Neuronal stem cell (in vitro differentiated cells): ENCODE measurements around the gene EML4.

Experiments
- DNase-seq: peaks from one replicate; pipeline ENCODE4 v3.0.0-alpha.2; 2013; ENCODE audit warnings: low spot score
- H2AFZ ChIP-seq: one replicate; pipeline ENCODE4 v1.6.1; 2013; ENCODE audit warnings: mild to moderate bottlenecking, low read length, inconsistent platforms
- H2AK5ac ChIP-seq: 2 replicates; pipeline ENCODE4 v1.6.1; 2013; ENCODE audit warnings: low read depth, mild to moderate bottlenecking, inconsistent platforms, low read length, moderate library complexity, mixed read lengths
- H2BK120ac ChIP-seq: 2 replicates; pipeline ENCODE4 v1.6.1; 2013; ENCODE audit warnings: low read depth, mild to moderate bottlenecking, inconsistent platforms, low read length, moderate library complexity, mixed read lengths
- H2BK12ac ChIP-seq: one replicate; pipeline ENCODE4 v1.6.1; 2013; ENCODE audit warnings: low read length, inconsistent platforms
- H2BK15ac ChIP-seq: 2 replicates; pipeline ENCODE4 v1.6.1; 2013; ENCODE audit warnings: mild to moderate bottlenecking, low read length, inconsistent platforms, mixed read lengths
- H2BK5ac ChIP-seq: one replicate; pipeline ENCODE4 v1.6.1; 2013; ENCODE audit warnings: inconsistent platforms, mild to moderate bottlenecking, low read length, moderate library complexity
- H3K14ac ChIP-seq: one replicate; pipeline ENCODE4 v1.6.1; 2013; ENCODE audit warnings: low read length, inconsistent platforms
- H3K18ac ChIP-seq: 2 replicates; pipeline ENCODE4 v1.6.1; 2013; ENCODE audit warnings: low read length, inconsistent platforms
- H3K23ac ChIP-seq: 2 replicates; pipeline ENCODE4 v1.6.1; 2013; ENCODE audit warnings: low read depth, mild to moderate bottlenecking, mixed read lengths, low read length, inconsistent platforms; ENCODE audit not compliant: poor library complexity
- H3K27ac ChIP-seq: replicated peaks from 3 replicates; pipeline ENCODE4 v1.5.1; 2013; ENCODE audit warnings: low read length, inconsistent platforms
- H3K27me3 ChIP-seq, 3 experiments: 2 replicates each; pipeline ENCODE4 v1.6.1; 2013; ENCODE audit warnings: low read length in 3 of 3, mild to moderate bottlenecking in 2 of 3, inconsistent platforms in 1 of 3, low read depth in 1 of 3, mixed read lengths in 1 of 3, moderate library complexity in 1 of 3; ENCODE audit not compliant: control insufficient read depth in 3 of 3, insufficient read depth in 3 of 3
- H3K36me3 ChIP-seq, 2 donors: replicated peaks in 1 of 2; 2 replicates each; pipeline ENCODE4 v1.6.1; 2013; ENCODE audit warnings: low read length in 2 of 2; ENCODE audit not compliant: control insufficient read depth in 2 of 2, insufficient read depth in 2 of 2
- H3K4ac ChIP-seq: 2 replicates; pipeline ENCODE4 v1.6.1; 2013; ENCODE audit warnings: inconsistent platforms, mild to moderate bottlenecking, low read length, moderate library complexity
- H3K4me1 ChIP-seq, 2 donors: 1 replicate in 1 of 2; 2 replicates in 1 of 2; pipeline ENCODE4 v1.6.1; 2013; ENCODE audit warnings: low read length in 2 of 2, low read depth in 1 of 2; ENCODE audit not compliant: control insufficient read depth in 2 of 2, insufficient read depth in 1 of 2
- H3K4me2 ChIP-seq: one replicate; pipeline ENCODE4 v1.6.1; 2013; ENCODE audit warnings: mild to moderate bottlenecking, low read length, inconsistent platforms; ENCODE audit not compliant: insufficient read depth, poor library complexity, severe bottlenecking
- H3K4me3 ChIP-seq, 2 donors: 2 replicates each; pipeline ENCODE4 v1.5.1; 2013; ENCODE audit warnings: low read length in 2 of 2, mild to moderate bottlenecking in 2 of 2, inconsistent platforms in 1 of 2, moderate library complexity in 1 of 2
- H3K79me1 ChIP-seq: one replicate; pipeline ENCODE4 v1.6.1; 2013; ENCODE audit warnings: low read depth, mild to moderate bottlenecking, inconsistent platforms, low read length, moderate library complexity
- H3K9ac ChIP-seq: one replicate; pipeline ENCODE4 v1.6.1; 2013; ENCODE audit warnings: mild to moderate bottlenecking, low read depth, low read length, inconsistent platforms; ENCODE audit not compliant: poor library complexity
- H3K9me3 ChIP-seq, 2 donors: replicated peaks in 1 of 2; 2 replicates each; pipeline versions ENCODE3 to v1.6.1; 2013; ENCODE audit warnings: low read length in 2 of 2, mild to moderate bottlenecking in 2 of 2, inconsistent platforms in 1 of 2, low read depth in 1 of 2, mixed read lengths in 1 of 2, moderate library complexity in 1 of 2; ENCODE audit not compliant: control insufficient read depth in 2 of 2, insufficient read depth in 1 of 2
- H4K8ac ChIP-seq: one replicate; pipeline ENCODE4 v1.6.1; 2013; ENCODE audit warnings: low read depth, mild to moderate bottlenecking, inconsistent platforms, low read length, moderate library complexity
- H4K91ac ChIP-seq: one replicate; pipeline ENCODE4 v1.6.1; 2013; ENCODE audit warnings: low read length, low read depth, mild to moderate bottlenecking, inconsistent platforms; ENCODE audit not compliant: poor library complexity
- WGBS, 2 donors: extraction: QIAGEN DNeasy Blood & Tissue Kit; methylation state at CpG; one replicate each; pipeline ENCODE4 v1.1.7; 2013; ENCODE audit warnings: missing lambda C conversion rate in 2 of 2, mixed read lengths in 1 of 2; ENCODE audit not compliant: insufficient read length in 2 of 2, insufficient replicate concordance in 1 of 2; ENCODE audit errors: extremely low coverage in 2 of 2; 5-methylcytosine and 5-hydroxymethylcytosine counted together

The EML4 gene

GRCh38 chr2:42186366-42186765 is 17.2 kb downstream of the EML4 start:
- peaks cover 0 to 5% of the 10 kb centered on the region in 2 donors for H3K36me3 ChIP-seq
- H2BK5ac ChIP-seq, result no peak overlapping the region
- no peak overlapping the region for H2BK12ac ChIP-seq
- H2AK5ac ChIP-seq, result no peak overlapping the region
- H2BK15ac ChIP-seq, result no peak overlapping the region
- no peak overlapping the region for H3K9ac ChIP-seq
- no peak overlapping the region for H3K23ac ChIP-seq
- WGBS, 2 donors, result no CpG with 5 or more reads among the region's 1 CpG
- H2BK120ac ChIP-seq, result no peak overlapping the region
- H3K9me3 ChIP-seq, result peaks cover 2 to 6% of the 10 kb centered on the region in 2 donors
- H3K79me1 ChIP-seq, result no peaks in the 10 kb centered on the region
- no peak overlapping the region for H4K91ac ChIP-seq
- H3K27me3 ChIP-seq, result no peaks in the 10 kb centered on the region
- H4K8ac ChIP-seq, result no peak overlapping the region
- no peak overlapping the region for H3K4me3 ChIP-seq
- no peak overlapping the region for H3K18ac ChIP-seq
- no peak overlapping the region for H3K14ac ChIP-seq
- H3K4me2 ChIP-seq, result no peak overlapping the region
- no peak overlapping the region for H3K27ac ChIP-seq
- H3K4ac ChIP-seq, result no peak overlapping the region
- H2AFZ ChIP-seq, result no peak overlapping the region
- DNase-seq, result no peak
- peaks cover 0 to 2% of the 10 kb centered on the region in 2 donors for H3K4me1 ChIP-seq

- Histone ChIP-seq H4K91ac (no peak overlapping the region), H3K14ac (no peak overlapping the region), H3K9me3 (peaks cover 0 to 2% of the 10 kb centered on the region in 2 donors), H2BK12ac (no peak overlapping the region), H3K9ac (no peak overlapping the region), H2BK120ac (no peak overlapping the region), H2BK15ac (no peak overlapping the region), H2BK5ac (no peak overlapping the region), H3K27ac (no peak overlapping the region), H3K23ac (no peak overlapping the region), H3K4ac (no peak overlapping the region), H3K79me1 (no peaks in the 10 kb centered on the region), H3K4me3 (no peak overlapping the region), H3K4me2 (no peak overlapping the region), H2AK5ac (no peak overlapping the region), H3K36me3 (no peaks in the 10 kb centered on the region), H3K18ac (no peak overlapping the region), H4K8ac (no peak overlapping the region), H3K27me3 (no peaks in the 10 kb centered on the region), H2AFZ (no peak overlapping the region), H3K4me1 (peaks cover 0 to 2% of the 10 kb centered on the region in 2 donors)
- no CpG with 5 or more reads among the region's 8 CpGs for WGBS, 2 donors
- no peak for DNase-seq
Observed at GRCh38 chr2:42186945-42187632, 17.9 kb downstream of the EML4 start.

- Histone ChIP-seq H2BK12ac (no peak overlapping the region), H3K4me1 (no peaks in the 10 kb centered on the region), H3K4me2 (no peak overlapping the region), H2BK5ac (no peak overlapping the region), H3K27me3 (no peaks in the 10 kb centered on the region), H2AK5ac (no peak overlapping the region), H3K9me3 (no peaks in the 10 kb centered on the region), H2BK15ac (no peak overlapping the region), H3K9ac (no peak overlapping the region), H4K8ac (no peak overlapping the region), H3K23ac (no peak overlapping the region), H3K36me3 (no peaks in the 10 kb centered on the region), H4K91ac (no peak overlapping the region), H3K4ac (no peak overlapping the region), H3K79me1 (no peaks in the 10 kb centered on the region), H2BK120ac (no peak overlapping the region), H3K18ac (no peak overlapping the region), H2AFZ (no peak overlapping the region), H3K27ac (no peak overlapping the region), H3K14ac (no peak overlapping the region), H3K4me3 (no peak overlapping the region)
- DNase-seq, result no peak
- WGBS, 2 donors, result no CpG with 5 or more reads among the region's 3 CpGs
Observed at GRCh38 chr2:42187886-42188285, 18.7 kb downstream of the EML4 start.

GRCh38 chr2:42189235-42189566 is 20.0 kb downstream of the EML4 start:
- Histone ChIP-seq H3K27ac (no peak overlapping the region), H2BK120ac (no peak overlapping the region), H2BK5ac (no peak overlapping the region), H3K36me3 (no peaks in the 10 kb centered on the region), H3K4me1 (peaks cover 0 to 3% of the 10 kb centered on the region in 2 donors), H3K23ac (no peak overlapping the region), H3K18ac (no peak overlapping the region), H2AFZ (no peak overlapping the region), H2BK15ac (no peak overlapping the region), H3K27me3 (no peaks in the 10 kb centered on the region), H4K91ac (no peak overlapping the region), H3K79me1 (no peaks in the 10 kb centered on the region), H3K4me2 (no peak overlapping the region), H2AK5ac (no peak overlapping the region), H3K4ac (no peak overlapping the region), H2BK12ac (no peak overlapping the region), H3K4me3 (no peak overlapping the region), H3K14ac (no peak overlapping the region), H3K9me3 (no peaks in the 10 kb centered on the region), H4K8ac (no peak overlapping the region), H3K9ac (no peak overlapping the region)
- DNase-seq, result no peak
- no CpG with 5 or more reads among the region's 2 CpGs for WGBS, 2 donors
